Forelimb muscle (tissue), 1 donor: ENCODE measurements around the gene ELOVL5. TPM values are rescaled to one million over a fixed set of nuclear protein-coding genes. Genes with fewer than 3 reads are reported as not detected.
"Not testable (repeated sequence)": the region's sequence is repeated elsewhere in the genome, so short reads cannot be mapped to it uniquely, and the experiment has no call there.

Experiments
- DNase-seq: peaks from one replicate; pipeline ENCODE4 v3.0.0-alpha.2; 2013; ENCODE audit warnings: low read depth
- polyA plus RNA-seq: library from polyadenylated mRNA; unstranded; fragments of 120-200 nt; gene quantifications from one replicate; pipeline ENCODE4 v1.2.1, GENCODE V29; 2013; ENCODE audit not compliant: insufficient read length

The ELOVL5 gene
- polyA plus RNA-seq, 1 donor: 30.9 TPM

- DNase-seq: peak; percentile 77
Observed at GRCh38 chr6:53359095-53359842, 10.5 kb upstream of the ELOVL5 start.

- DNase-seq: no peak
Observed at GRCh38 chr6:53358440-53359094, 9.8 kb upstream of the ELOVL5 start.

GRCh38 chr6:53357576-53358360 is 9.0 kb upstream of the ELOVL5 start:
- DNase-seq: no peak

- DNase-seq: no peak
Observed at GRCh38 chr6:53353624-53354023, 4.9 kb upstream of the ELOVL5 start.

DNA sequence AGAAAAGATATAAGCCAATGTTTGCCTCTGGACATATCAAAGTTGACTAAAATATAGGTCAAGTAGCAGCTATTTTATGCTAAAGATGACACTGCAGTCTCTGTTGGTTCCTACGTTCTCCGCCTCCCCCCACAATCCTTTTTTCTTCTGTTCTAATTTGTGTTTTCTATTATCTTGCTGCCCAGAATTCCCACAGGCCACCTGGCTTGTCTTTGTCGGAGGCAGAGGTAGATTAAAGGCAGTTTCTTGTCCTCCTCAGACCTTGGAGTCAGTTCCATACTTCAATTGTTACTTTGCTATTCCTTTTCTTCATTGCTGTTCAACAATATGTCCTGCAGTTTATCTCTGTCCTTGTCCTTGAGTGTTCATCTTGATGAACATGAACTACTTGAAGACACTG is 3.6 kb upstream of the ELOVL5 start:
- no peak for DNase-seq

DNA sequence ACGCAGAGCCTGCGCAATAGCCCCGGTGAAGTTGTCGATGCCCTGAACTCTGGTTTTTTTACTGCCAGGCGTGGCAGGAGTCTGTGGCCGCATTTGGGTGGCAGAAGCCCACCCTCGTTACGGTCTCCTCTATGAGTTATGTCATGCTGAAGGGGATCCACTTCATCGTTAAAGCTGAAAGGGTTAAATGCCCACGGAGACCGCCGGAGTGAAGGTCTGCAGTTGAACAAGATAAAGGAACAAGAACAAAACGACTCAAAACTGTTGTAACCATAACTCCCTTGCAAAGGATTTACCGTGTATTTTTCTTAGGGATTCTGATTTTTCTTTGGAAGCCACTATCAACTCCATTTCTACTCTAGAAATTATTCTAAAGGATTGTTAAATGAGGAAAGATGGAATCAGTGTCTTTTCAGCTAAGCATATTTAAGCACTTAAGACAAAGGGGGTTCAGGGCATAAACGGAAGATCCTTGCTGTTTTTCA is 501 bp upstream of the ELOVL5 start:
- no peak for DNase-seq

GRCh38 chr6:53347921-53348370 is 804 bp downstream of the ELOVL5 start:
- no peak for DNase-seq

DNA sequence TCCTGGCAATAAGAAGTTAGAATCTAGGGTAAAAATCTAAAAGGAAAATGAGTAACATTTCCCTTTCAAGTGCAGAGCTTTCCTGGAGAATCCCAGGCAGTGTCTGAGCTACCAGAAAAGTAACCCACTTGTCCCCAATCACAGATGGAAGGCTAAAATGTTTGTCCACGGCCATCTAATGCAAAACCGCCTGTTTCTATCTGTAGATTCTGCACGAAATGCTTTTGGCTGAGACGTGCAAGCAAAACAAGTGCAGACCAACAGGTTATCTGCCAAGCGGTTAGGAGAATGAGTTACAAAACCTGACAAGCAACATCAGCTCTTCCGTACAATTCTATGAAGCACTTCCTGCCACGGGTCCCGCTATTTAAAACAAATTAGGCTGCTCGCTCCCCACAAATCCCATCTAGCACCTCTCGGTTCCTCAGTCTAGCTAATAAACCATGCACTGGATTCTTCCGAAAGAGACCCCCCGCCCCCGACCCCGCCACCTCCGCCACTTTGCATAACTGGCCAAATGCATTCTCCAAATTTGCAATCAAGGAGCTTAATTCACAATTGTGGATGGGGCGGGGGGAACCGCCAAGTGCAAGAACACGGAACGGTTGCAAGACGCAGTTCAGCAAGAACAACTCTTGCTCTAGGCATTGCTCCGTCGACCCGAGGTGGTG is 1.4 kb downstream of the ELOVL5 start:
- no peak for DNase-seq

- DNase-seq: not testable (repeated sequence)
Observed at GRCh38 chr6:53346049-53346448, 2.7 kb downstream of the ELOVL5 start.

GRCh38 chr6:53344969-53345368 is 3.8 kb downstream of the ELOVL5 start:
- no peak for DNase-seq

DNA sequence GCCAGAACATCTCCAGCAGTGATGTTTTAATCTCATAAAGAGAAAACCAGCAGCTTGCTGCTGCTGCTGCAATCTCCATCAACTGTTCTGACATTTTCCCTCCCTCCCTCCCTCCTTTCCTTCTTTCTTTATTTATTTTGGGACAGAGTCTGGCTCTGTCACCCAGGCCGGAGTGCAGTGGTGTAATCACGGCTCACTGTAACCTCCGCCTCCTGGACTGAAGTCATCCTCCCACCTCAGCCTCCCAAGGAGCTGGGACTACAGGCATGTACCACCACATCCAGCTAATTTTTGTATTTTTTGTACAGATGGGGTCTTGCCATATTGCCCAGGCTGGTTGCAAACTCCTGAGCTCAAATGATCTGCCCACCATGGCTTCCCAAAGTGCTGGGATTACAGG is 5.7 kb downstream of the ELOVL5 start:
- no peak for DNase-seq

DNA sequence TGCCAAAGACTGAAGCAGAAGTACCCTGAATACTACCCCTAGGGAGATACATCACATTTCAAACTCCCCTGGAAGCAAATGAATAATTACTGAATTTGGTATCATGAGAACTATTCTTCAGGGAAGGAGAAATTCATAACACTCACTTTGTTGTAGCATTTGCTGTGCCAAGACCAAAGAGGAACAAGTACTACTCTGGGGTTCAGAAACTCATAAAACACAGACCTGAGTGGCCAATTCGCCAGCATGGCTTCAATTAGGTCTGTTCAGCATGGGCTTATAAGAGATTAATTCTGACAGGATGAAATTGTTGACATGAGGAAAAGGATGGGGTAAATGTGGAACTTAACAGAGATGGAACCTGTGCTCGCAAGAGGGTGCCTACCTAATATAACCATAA is 6.5 kb downstream of the ELOVL5 start:
- DNase-seq: no peak

- no peak for DNase-seq
Observed at GRCh38 chr6:53340536-53340935, 8.2 kb downstream of the ELOVL5 start.

- no peak for DNase-seq
Observed at GRCh38 chr6:53339424-53339823, 9.3 kb downstream of the ELOVL5 start.

- no peak for DNase-seq
Observed at GRCh38 chr6:53338304-53338703, 10.4 kb downstream of the ELOVL5 start.

DNA sequence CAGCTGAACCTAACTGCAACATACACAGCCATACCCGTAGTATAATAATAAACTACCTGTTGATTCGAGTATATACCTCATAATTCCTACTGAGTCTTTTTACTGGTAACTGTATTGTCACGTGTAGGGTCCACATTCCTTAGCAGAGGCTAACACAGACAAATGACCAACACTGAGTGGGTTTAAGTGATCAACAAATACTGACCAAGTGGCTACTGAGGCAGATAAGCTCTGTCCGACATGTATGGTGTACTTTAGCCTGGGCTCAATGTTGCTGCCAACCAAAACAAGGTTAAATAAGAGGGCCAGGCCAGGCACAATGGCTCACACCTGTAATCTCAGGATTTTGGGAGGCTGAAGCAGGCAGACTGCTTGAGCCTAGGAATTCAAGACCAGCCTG is 12.7 kb downstream of the ELOVL5 start:
- DNase-seq: no peak

GRCh38 chr6:53335224-53335994 is 13.3 kb downstream of the ELOVL5 start:
- DNase-seq: no peak

GRCh38 chr6:53333439-53334408 is 15.0 kb downstream of the ELOVL5 start:
- no peak for DNase-seq

GRCh38 chr6:53331678-53332077 is 17.1 kb downstream of the ELOVL5 start:
- DNase-seq: no peak

DNA sequence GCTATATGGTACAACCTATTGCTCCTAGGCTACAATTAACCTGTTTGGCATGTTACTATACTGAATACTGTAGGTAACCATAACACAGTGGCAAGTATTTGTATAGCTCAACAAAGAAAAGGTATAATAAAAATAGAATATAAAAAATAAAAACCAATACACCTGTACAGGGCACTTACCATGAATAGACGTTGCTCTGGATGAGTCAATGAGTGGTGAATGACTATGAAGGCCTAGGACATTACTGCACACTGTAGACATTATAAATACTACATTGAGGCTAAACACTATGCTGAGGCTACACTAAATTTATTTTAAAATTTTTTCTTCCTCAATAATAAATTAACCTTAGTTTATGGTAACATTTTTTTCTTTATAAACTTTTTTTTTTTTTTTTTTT is 18.6 kb downstream of the ELOVL5 start:
- no peak for DNase-seq
